Cardiac muscle cell (in vitro differentiated cells and primary cell): ENCODE measurements around the gene VWA5B1. TPM values are rescaled to one million over a fixed set of nuclear protein-coding genes. Genes with fewer than 3 reads are reported as not detected.

Experiments used
- DNase-seq, 2 donors: peaks; one replicate each; pipeline versions ENCODE4 v3.0.0 to v3.0.0-alpha.2; 2010 to 2017; ENCODE audit warnings: low read depth in 1 of 2, low spot score in 1 of 2
- H3K27ac ChIP-seq: fragments of 200-600 bp; sonication (generic); 2 replicates; pipeline ENCODE4 v1.5.1; 2016
- H3K27me3 ChIP-seq: fragments of 200-600 bp; sonication (generic); 2 replicates; pipeline ENCODE4 v1.6.0; 2016; ENCODE audit warnings: control low read depth
- H3K36me3 ChIP-seq: fragments of 200-600 bp; sonication (generic); 2 replicates; pipeline ENCODE4 v1.5.1; 2016; ENCODE audit warnings: control low read depth
- H3K4me1 ChIP-seq: fragments of 200-600 bp; sonication (generic); 2 replicates; pipeline ENCODE4 v1.8.1; 2017; ENCODE audit warnings: low read depth, mild to moderate bottlenecking, mixed run types
- H3K4me3 ChIP-seq: fragments of 200-600 bp; sonication (generic); 2 replicates; pipeline ENCODE4 v1.5.1; 2016; ENCODE audit warnings: mild to moderate bottlenecking
- H3K9me3 ChIP-seq: fragments of 200-600 bp; sonication (generic); 2 replicates; pipeline ENCODE4 v1.5.1; 2017; ENCODE audit warnings: low read depth, mild to moderate bottlenecking, control low read depth
- CTCF ChIP-seq: IDR thresholded peaks from 2 replicates; pipeline ENCODE4 v1.5.1; 2012; ENCODE audit warnings: low read depth, mild to moderate bottlenecking, low read length
- polyA plus RNA-seq: library from polyadenylated mRNA; unstranded; fragments of >200 nt; fragmentation: Nextera tagmentation; extraction: Ambion mirVana; gene quantifications from 2 replicates; pipeline ENCODE4 v1.2.1, GENCODE V29; 2016
- total RNA-seq: library from RNA; depleted of rRNA; stranded (reverse); fragments of >200 nt; gene quantifications from 2 replicates; pipeline ENCODE4 v1.2.3, GENCODE V29; 2016

VWA5B1 gene
- total and polyA plus RNA-seq, 2 experiments from 2014 or later, result 0.27 to 0.37 TPM

GRCh38 chr1:20328201-20328600 is 37.5 kb downstream of the VWA5B1 start:
- Histone ChIP-seq H3K9me3 (no peaks in the 10 kb centered on the region), H3K27ac (no peak overlapping the region), H3K4me3 (no peak overlapping the region), H3K36me3 (no peaks in the 10 kb centered on the region), H3K4me1 (no peaks in the 10 kb centered on the region), H3K27me3 (no peaks in the 10 kb centered on the region)
- no peak for DNase-seq
- TF ChIP-seq CTCF, result no peak

- peak; percentile 23 for TF ChIP-seq CTCF
- Histone ChIP-seq H3K27ac (no peak overlapping the region), H3K4me1 (no peaks in the 10 kb centered on the region), H3K27me3 (no peaks in the 10 kb centered on the region), H3K4me3 (no peak overlapping the region), H3K36me3 (no peaks in the 10 kb centered on the region), H3K9me3 (no peaks in the 10 kb centered on the region)
- DNase-seq, result no peak
Measured at GRCh38 chr1:20329793-20330542, 39.3 kb downstream of the VWA5B1 start.

- no peaks in the 10 kb centered on the region for H3K4me1 ChIP-seq
- no peak for DNase-seq
- H3K27me3 ChIP-seq, result no peaks in the 10 kb centered on the region
- no peak overlapping the region for H3K4me3 ChIP-seq
- H3K9me3 ChIP-seq, result no peaks in the 10 kb centered on the region
- H3K36me3 ChIP-seq, result no peaks in the 10 kb centered on the region
- TF ChIP-seq CTCF, result no peak
- no peak overlapping the region for H3K27ac ChIP-seq
Measured at GRCh38 chr1:20334103-20334502, 43.4 kb downstream of the VWA5B1 start.

GRCh38 chr1:20336105-20336605 is 45.5 kb downstream of the VWA5B1 start:
- Histone ChIP-seq H3K9me3 (no peaks in the 10 kb centered on the region), H3K27ac (no peak overlapping the region), H3K36me3 (no peaks in the 10 kb centered on the region), H3K4me3 (no peak overlapping the region), H3K4me1 (no peaks in the 10 kb centered on the region), H3K27me3 (no peaks in the 10 kb centered on the region)
- TF ChIP-seq CTCF, result no peak
- no peak for DNase-seq

GRCh38 chr1:20337581-20337980 is 46.9 kb downstream of the VWA5B1 start:
- TF ChIP-seq CTCF, result no peak

More at GRCh38 chr1:20337581-20337980, 46.9 kb downstream of the VWA5B1 start:
- Histone ChIP-seq H3K27ac (no peak overlapping the region), H3K4me1 (no peaks in the 10 kb centered on the region), H3K4me3 (no peak overlapping the region), H3K36me3 (no peaks in the 10 kb centered on the region), H3K27me3 (peaks cover 9% of the 10 kb centered on the region), H3K9me3 (no peaks in the 10 kb centered on the region)
- DNase-seq, result no peak
